ENCODE data around the gene EML5. TPM values are rescaled to one million over a fixed set of nuclear protein-coding genes. Genes with fewer than 3 reads are reported as not detected.

The EML5 gene
- total and polyA plus RNA-seq, 2 experiments from 2014 or later = 1.4 TPM; not detected in 1

- H3K9me2 ChIP-seq (replicated peaks; ENCODE audit: insufficient read depth) = no peaks in the 10 kb centered on the region
- no peaks in the 10 kb centered on the region for H3K27me3 ChIP-seq
- no peaks in the 10 kb centered on the region for H3K9me3 ChIP-seq (ENCODE audit: low read depth)
- no peaks in the 10 kb centered on the region for H4K20me1 ChIP-seq (ENCODE audit: insufficient read depth, poor library complexity, severe bottlenecking)
- H3K79me2 ChIP-seq = no peaks in the 10 kb centered on the region
- H3K36me3 ChIP-seq (replicated peaks; ENCODE audit: insufficient read depth, low read depth) = no peaks in the 10 kb centered on the region
- no peak for DNase-seq (ENCODE audit: low spot score)
- TF ChIP-seq EZH2phosphoT487 (IDR thresholded peaks at IDR 0.05; ENCODE audit: low read depth, severe bottlenecking, unreplicated experiment) (no peak), CTCF (IDR thresholded peaks at IDR 0.05; ENCODE audit: poor library complexity) (no peak), EZH2 (IDR thresholded peaks at IDR 0.05; ENCODE audit: borderline replicate concordance) (no peak)
- H3K4me2 ChIP-seq = no peak overlapping the region
- no peaks in the 10 kb centered on the region for H3K4me1 ChIP-seq (ENCODE audit: insufficient read depth)
- H2AFZ ChIP-seq = no peak overlapping the region
- no peak overlapping the region for H3K27ac ChIP-seq
- H3K4me3 ChIP-seq = no peak overlapping the region
Observed at GRCh38 chr14:88706425-88706824, 86.3 kb downstream of the EML5 start.

GRCh38 chr14:88698651-88699050, 94.1 kb downstream of the EML5 start:
- no peak for DNase-seq (ENCODE audit: low spot score)
- Histone ChIP-seq H3K4me3 (no peak overlapping the region), H3K4me2 (no peak overlapping the region), H3K9me2 (replicated peaks; ENCODE audit: insufficient read depth) (no peaks in the 10 kb centered on the region), H3K27me3 (no peaks in the 10 kb centered on the region), H2AFZ (no peak overlapping the region), H3K27ac (no peak overlapping the region), H3K36me3 (replicated peaks; ENCODE audit: insufficient read depth, low read depth) (no peaks in the 10 kb centered on the region), H4K20me1 (ENCODE audit: insufficient read depth, poor library complexity, severe bottlenecking) (no peaks in the 10 kb centered on the region), H3K79me2 (no peaks in the 10 kb centered on the region), H3K4me1 (ENCODE audit: insufficient read depth) (no peaks in the 10 kb centered on the region), H3K9me3 (ENCODE audit: low read depth) (no peaks in the 10 kb centered on the region)
- TF ChIP-seq EZH2phosphoT487 (IDR thresholded peaks at IDR 0.05; ENCODE audit: low read depth, severe bottlenecking, unreplicated experiment) = no peak
- TF ChIP-seq CTCF (IDR thresholded peaks at IDR 0.05; ENCODE audit: poor library complexity) = no peak
- no peak for TF ChIP-seq EZH2 (IDR thresholded peaks at IDR 0.05; ENCODE audit: borderline replicate concordance)
- 85% methylated on average over 5 of the region's 5 CpGs for WGBS (ENCODE audit: low lambda C conversion rate, missing lambda C conversion rate)

- Histone ChIP-seq H3K4me2 (no peak overlapping the region), H3K9me3 (ENCODE audit: low read depth) (no peaks in the 10 kb centered on the region), H3K79me2 (no peaks in the 10 kb centered on the region), H3K27ac (no peak overlapping the region), H3K4me3 (no peak overlapping the region), H4K20me1 (ENCODE audit: insufficient read depth, poor library complexity, severe bottlenecking) (no peaks in the 10 kb centered on the region), H3K4me1 (ENCODE audit: insufficient read depth) (no peaks in the 10 kb centered on the region), H2AFZ (no peak overlapping the region), H3K36me3 (replicated peaks; ENCODE audit: insufficient read depth, low read depth) (no peaks in the 10 kb centered on the region), H3K9me2 (replicated peaks; ENCODE audit: insufficient read depth) (no peaks in the 10 kb centered on the region), H3K27me3 (no peaks in the 10 kb centered on the region)
- TF ChIP-seq EZH2 (IDR thresholded peaks at IDR 0.05; ENCODE audit: borderline replicate concordance) (no peak), EZH2phosphoT487 (IDR thresholded peaks at IDR 0.05; ENCODE audit: low read depth, severe bottlenecking, unreplicated experiment) (no peak), CTCF (IDR thresholded peaks at IDR 0.05; ENCODE audit: poor library complexity) (no peak)
- DNase-seq (ENCODE audit: low spot score) = no peak
- WGBS (ENCODE audit: low lambda C conversion rate, missing lambda C conversion rate) = 91% methylated on average over 3 of the region's 3 CpGs
Observed at GRCh38 chr14:88695870-88696269, 96.9 kb downstream of the EML5 start.

- Histone ChIP-seq H3K4me1 (ENCODE audit: insufficient read depth) (no peaks in the 10 kb centered on the region), H3K4me3 (no peak overlapping the region), H3K79me2 (no peaks in the 10 kb centered on the region), H2AFZ (no peak overlapping the region), H3K4me2 (no peak overlapping the region), H3K9me2 (replicated peaks; ENCODE audit: insufficient read depth) (no peaks in the 10 kb centered on the region), H3K9me3 (ENCODE audit: low read depth) (no peaks in the 10 kb centered on the region), H3K36me3 (replicated peaks; ENCODE audit: insufficient read depth, low read depth) (no peaks in the 10 kb centered on the region), H3K27ac (no peak overlapping the region), H4K20me1 (ENCODE audit: insufficient read depth, poor library complexity, severe bottlenecking) (no peaks in the 10 kb centered on the region), H3K27me3 (no peaks in the 10 kb centered on the region)
- TF ChIP-seq CTCF (IDR thresholded peaks at IDR 0.05; ENCODE audit: poor library complexity) (no peak), EZH2 (IDR thresholded peaks at IDR 0.05; ENCODE audit: borderline replicate concordance) (no peak), EZH2phosphoT487 (IDR thresholded peaks at IDR 0.05; ENCODE audit: low read depth, severe bottlenecking, unreplicated experiment) (no peak)
- no peak for DNase-seq (ENCODE audit: low spot score)
Observed at GRCh38 chr14:88688386-88688785, 104.4 kb downstream of the EML5 start.
